H1 (cell line): ENCODE results near the gene SNX32. TPM values are rescaled to one million over a fixed set of nuclear protein-coding genes. Genes with fewer than 3 reads are reported as not detected.

Experiments
- ASH2L ChIP-seq: fragments of 200-600, 300-600 bp; sonication (generic); IDR thresholded peaks from one replicate; pipeline ENCODE4 v1.7.1; 2017; ENCODE audit warnings: low read length
- BACH1 ChIP-seq: IDR thresholded peaks from 2 replicates; pipeline ENCODE4 v1.6.1; 2012; ENCODE audit warnings: low read length, improper control_type of control experiment
- CEBPB ChIP-seq: IDR thresholded peaks from 2 replicates; pipeline ENCODE4 v1.6.1; 2012; ENCODE audit warnings: low read depth, low read length
- GABPA ChIP-seq: IDR thresholded peaks from 2 replicates; pipeline ENCODE4 v1.6.1; 2011; ENCODE audit warnings: mild to moderate bottlenecking, low read length, moderate library complexity, borderline replicate concordance; ENCODE audit not compliant: insufficient read depth
- GTF2F1 ChIP-seq: IDR thresholded peaks from 2 replicates; pipeline ENCODE4 v1.6.1; 2012; ENCODE audit warnings: low read depth, low read length, improper control_type of control experiment, borderline replicate concordance
- HDAC6 ChIP-seq: IDR thresholded peaks from one replicate; pipeline ENCODE4 v1.7.1; 2012; ENCODE audit warnings: low read depth, mild to moderate bottlenecking, inconsistent platforms, low read length, moderate library complexity
- NRF1 ChIP-seq: IDR thresholded peaks from 2 replicates; pipeline ENCODE4 v1.6.1; 2011; ENCODE audit warnings: mild to moderate bottlenecking, low read depth, low read length, improper control_type of control experiment
- POLR2A ChIP-seq, 2 experiments: IDR thresholded peaks; 1 replicate in 1 of 2; 2 replicates in 1 of 2; pipeline ENCODE4 v1.6.1; 2011; ENCODE audit warnings: low read depth in 2 of 2, low read length in 2 of 2, mild to moderate bottlenecking in 2 of 2; ENCODE audit errors: control extremely low read depth in 1 of 2
- RBBP5 ChIP-seq: IDR thresholded peaks from 2 replicates; pipeline ENCODE4 v1.7.1; 2012; ENCODE audit warnings: low read depth, mild to moderate bottlenecking, inconsistent platforms, low read length, moderate library complexity, borderline replicate concordance
- RNF2 ChIP-seq: fragments of 200-900, 300-1000 bp; sonication (generic); IDR thresholded peaks from 2 replicates; pipeline ENCODE4 v1.7.1; 2016; ENCODE audit warnings: borderline replicate concordance, low read depth, mild to moderate bottlenecking, antibody characterized with exemption, low read length; ENCODE audit not compliant: poor library complexity, severe bottlenecking; ENCODE audit errors: missing control alignments
- SAP30 ChIP-seq: fragments of 300-600 bp; sonication (generic); IDR thresholded peaks from 2 replicates; pipeline ENCODE4 v1.7.1; 2012; ENCODE audit warnings: low read length, moderate library complexity, mild to moderate bottlenecking, inconsistent platforms; ENCODE audit not compliant: insufficient read depth, insufficient replicate concordance
- SIX5 ChIP-seq: IDR thresholded peaks from 2 replicates; pipeline ENCODE4 v1.6.1; 2011; ENCODE audit warnings: mild to moderate bottlenecking, low read depth, low read length
- SP2 ChIP-seq: IDR thresholded peaks from 2 replicates; pipeline ENCODE4 v1.6.1; 2012; ENCODE audit warnings: mild to moderate bottlenecking, low read length, inconsistent platforms
- SUZ12 ChIP-seq: fragments of 200-600 bp; sonication (generic); IDR thresholded peaks from 2 replicates; pipeline ENCODE4 v1.6.1; 2012; ENCODE audit warnings: mild to moderate bottlenecking, inconsistent platforms, low read length, moderate library complexity, mixed read lengths
- TAF1 ChIP-seq: IDR thresholded peaks from 2 replicates; pipeline ENCODE4 v1.6.1; 2011; ENCODE audit warnings: mild to moderate bottlenecking, low read depth, low read length
- TBP ChIP-seq: IDR thresholded peaks from 2 replicates; pipeline ENCODE4 v1.6.1; 2011; ENCODE audit warnings: low read depth, low read length, improper control_type of control experiment
- TEAD4 ChIP-seq: IDR thresholded peaks from 2 replicates; pipeline ENCODE4 v1.6.1; 2012; ENCODE audit warnings: low read depth, low read length, inconsistent platforms, mixed read lengths
- ZNF274 ChIP-seq: IDR thresholded peaks from 2 replicates; pipeline ENCODE4 v1.7.0; 2012; ENCODE audit warnings: low read length, borderline replicate concordance; ENCODE audit errors: extremely low read depth
- polyA plus RNA-seq, 7 experiments: library from polyadenylated mRNA; depleted of rRNA in 3 of 7; stranded (reverse) in 5 of 7; unstranded in 2 of 7; fragments of >200 nt in 5 of 7; fragments of 200-250 nt in 2 of 7; gene quantifications; 1 replicate in 5 of 7; 2 replicates in 1 of 7; 4 replicates in 1 of 7; pipeline versions ENCODE4 v1.2.1 to v1.2.3, GENCODE V29; 2011 to 2013; ENCODE audit warnings: missing spikeins in 2 of 7, mixed read lengths in 2 of 7
- total RNA-seq: library from RNA; stranded (reverse); fragmentation: NEBNext Ultra II Directional; extraction: Animal tissue kit (Norgen Biotek cat#: 25700); gene quantifications from 2 replicates; pipeline ENCODE4 v1.2.1, GENCODE V29; 2021
- TF ChIP-seq, protein P1 (sequence below): IDR thresholded peaks from 2 replicates; pipeline ENCODE4 v1.6.1; 2011; ENCODE audit warnings: low read length, improper control_type of control experiment
- TF ChIP-seq, protein P2 (sequence below): IDR thresholded peaks from 2 replicates; pipeline ENCODE4 v1.6.1; 2012; ENCODE audit warnings: low read length, inconsistent platforms

SNX32 gene
- total and polyA plus RNA-seq, 2 of the 8 experiments (the other 6 are each of a cell fraction or from before 2014, with no cell fraction given), result 0.76 to 2.2 TPM

DNA sequence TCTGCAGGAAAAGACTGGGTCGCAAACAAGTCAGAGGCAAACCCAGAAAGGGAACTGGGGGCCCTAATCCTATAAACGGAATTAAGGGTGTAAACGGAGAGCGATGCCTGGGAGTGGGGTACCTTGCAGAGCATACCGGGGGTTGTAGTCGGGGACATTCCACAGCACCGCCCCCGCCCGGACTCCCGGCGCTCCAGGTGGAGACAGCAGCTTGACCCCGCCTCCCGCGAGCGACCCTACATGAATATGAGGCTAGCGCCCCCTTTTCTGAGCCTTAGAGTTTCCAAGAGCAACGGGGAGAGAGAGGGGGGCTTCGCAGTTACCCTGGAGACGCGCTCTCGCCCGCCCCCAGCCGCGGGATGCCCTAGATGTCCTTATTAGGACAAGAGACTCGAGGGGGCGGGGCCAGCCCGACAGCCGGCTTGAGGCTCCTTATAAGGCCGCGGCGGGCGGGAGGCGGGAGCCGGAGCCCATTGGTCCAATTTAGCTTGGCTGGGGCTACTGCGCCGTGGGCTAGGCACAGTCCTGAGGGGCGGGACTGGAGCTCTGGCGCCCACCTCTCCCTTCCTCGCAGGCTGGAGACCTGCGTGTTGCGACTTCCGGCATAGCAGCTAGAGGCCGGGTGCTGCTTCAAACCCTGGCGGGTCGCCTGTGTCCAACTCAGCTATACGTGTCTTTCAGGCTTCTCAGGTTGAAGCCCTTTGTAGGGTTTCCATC is 25.5 kb downstream of the SNX32 start (continued):
- TF ChIP-seq TBP (peak; percentile 86), TEAD4 (peak; percentile 79), HDAC6 (no peak), ZNF274 (no peak), TAF1 (peak; percentile 69; the same call in 1 of the 2 replicates), RBBP5 (no peak; the same call in 1 of the 2 replicates), POLR2A (IDR thresholded peaks at IDR 0.05; ENCODE audit: control extremely low read depth in 1 of 2, low read depth in 2 of 2, low read length in 2 of 2) (peak in 1 of 2 experiments; percentile 96; a peak in 2 of 3 replicates), RNF2 (no peak), GTF2F1 (no peak; the same call in 1 of the 2 replicates), CEBPB (no peak), SIX5 (peak; percentile 14; the same call in 1 of the 2 replicates), SUZ12 (no peak), GABPA (no peak), NRF1 (no peak), SAP30 (no peak), ASH2L (peak; percentile 5), BACH1 (peak; percentile 76; the same call in 1 of the 2 replicates), SP2 (no peak; the same call in 1 of the 2 replicates)
- TF ChIP-seq, protein P1, sequence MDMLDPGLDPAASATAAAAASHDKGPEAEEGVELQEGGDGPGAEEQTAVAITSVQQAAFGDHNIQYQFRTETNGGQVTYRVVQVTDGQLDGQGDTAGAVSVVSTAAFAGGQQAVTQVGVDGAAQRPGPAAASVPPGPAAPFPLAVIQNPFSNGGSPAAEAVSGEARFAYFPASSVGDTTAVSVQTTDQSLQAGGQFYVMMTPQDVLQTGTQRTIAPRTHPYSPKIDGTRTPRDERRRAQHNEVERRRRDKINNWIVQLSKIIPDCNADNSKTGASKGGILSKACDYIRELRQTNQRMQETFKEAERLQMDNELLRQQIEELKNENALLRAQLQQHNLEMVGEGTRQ, result no peak
- TF ChIP-seq, protein P2, sequence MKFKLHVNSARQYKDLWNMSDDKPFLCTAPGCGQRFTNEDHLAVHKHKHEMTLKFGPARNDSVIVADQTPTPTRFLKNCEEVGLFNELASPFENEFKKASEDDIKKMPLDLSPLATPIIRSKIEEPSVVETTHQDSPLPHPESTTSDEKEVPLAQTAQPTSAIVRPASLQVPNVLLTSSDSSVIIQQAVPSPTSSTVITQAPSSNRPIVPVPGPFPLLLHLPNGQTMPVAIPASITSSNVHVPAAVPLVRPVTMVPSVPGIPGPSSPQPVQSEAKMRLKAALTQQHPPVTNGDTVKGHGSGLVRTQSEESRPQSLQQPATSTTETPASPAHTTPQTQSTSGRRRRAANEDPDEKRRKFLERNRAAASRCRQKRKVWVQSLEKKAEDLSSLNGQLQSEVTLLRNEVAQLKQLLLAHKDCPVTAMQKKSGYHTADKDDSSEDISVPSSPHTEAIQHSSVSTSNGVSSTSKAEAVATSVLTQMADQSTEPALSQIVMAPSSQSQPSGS, result no peak
